Measurements from ENCODE around the gene RASGRF1.

Gene RASGRF1

GRCh38 chr15:78944202-78944625 is 146.4 kb downstream of the RASGRF1 start:
- no peak for DNase-seq (ENCODE audit: low read depth)
- H3K4me3 ChIP-seq (ENCODE audit: low read depth, low read length) = peak overlapping the region; percentile 39
- in situ Hi-C loops (cut with HindIII; ENCODE audit: low sequenced_read_pairs) = no loop called here
- TF ChIP-seq CTCF (IDR thresholded peaks at IDR 0.05; ENCODE audit: low read depth, low read length, missing control alignments) = no peak

GRCh38 chr15:78943692-78944091 is 146.9 kb downstream of the RASGRF1 start:
- in situ Hi-C loops (cut with HindIII; ENCODE audit: low sequenced_read_pairs) = no loop called here
- no peak for DNase-seq (ENCODE audit: low read depth)
- TF ChIP-seq CTCF (IDR thresholded peaks at IDR 0.05; ENCODE audit: low read depth, low read length, missing control alignments) = no peak
- no peak overlapping the region for H3K4me3 ChIP-seq (ENCODE audit: low read depth, low read length)

GRCh38 chr15:78942741-78943140 is 147.8 kb downstream of the RASGRF1 start:
- in situ Hi-C loops (cut with HindIII; ENCODE audit: low sequenced_read_pairs) = no loop called here
- TF ChIP-seq CTCF (IDR thresholded peaks at IDR 0.05; ENCODE audit: low read depth, low read length, missing control alignments) = no peak
- DNase-seq (ENCODE audit: low read depth) = no peak
- H3K4me3 ChIP-seq (ENCODE audit: low read depth, low read length) = no peak overlapping the region

GRCh38 chr15:78938658-78939488 is 151.7 kb downstream of the RASGRF1 start:
- H3K4me3 ChIP-seq (ENCODE audit: low read depth, low read length) = no peak overlapping the region
- in situ Hi-C loops (cut with HindIII; ENCODE audit: low sequenced_read_pairs) = no loop called here
- no peak for DNase-seq (ENCODE audit: low read depth)
- no peak for TF ChIP-seq CTCF (IDR thresholded peaks at IDR 0.05; ENCODE audit: low read depth, low read length, missing control alignments)

- in situ Hi-C loops (cut with HindIII; ENCODE audit: low sequenced_read_pairs) = no loop called here
- no peak for DNase-seq (ENCODE audit: low read depth)
- TF ChIP-seq CTCF (IDR thresholded peaks at IDR 0.05; ENCODE audit: low read depth, low read length, missing control alignments) = no peak
- no peak overlapping the region for H3K4me3 ChIP-seq (ENCODE audit: low read depth, low read length)
Observed at GRCh38 chr15:78937132-78937739, 153.3 kb downstream of the RASGRF1 start.

- TF ChIP-seq CTCF (IDR thresholded peaks at IDR 0.05; ENCODE audit: low read depth, low read length, missing control alignments) = no peak
- in situ Hi-C loops (cut with HindIII; ENCODE audit: low sequenced_read_pairs) = no loop called here
Observed at GRCh38 chr15:78934655-78935023, 155.9 kb downstream of the RASGRF1 start.

More at GRCh38 chr15:78934655-78935023, 155.9 kb downstream of the RASGRF1 start:
- DNase-seq (ENCODE audit: low read depth) = no peak
- no peak overlapping the region for H3K4me3 ChIP-seq (ENCODE audit: low read depth, low read length)

Data from astrocyte of the cerebellum (primary cell).